ENCODE results near the gene HELZ.

Gene HELZ

GRCh38 chr17:67085406-67085805 lies 159.6 kb downstream of the HELZ start:
- H3K27me3 ChIP-seq (ENCODE audit: control insufficient read depth in 1 of 2, insufficient read depth in 1 of 2, low read length in 2 of 2), result no peaks in the 10 kb centered on the region
- no peak overlapping the region for H2BK5ac ChIP-seq (ENCODE audit: low read depth, low read length, poor library complexity, severe bottlenecking)
- no peak overlapping the region for H3K9ac ChIP-seq (ENCODE audit: low read length)
- WGBS, result no CpG with 5 or more reads among the region's 3 CpGs
- no peak overlapping the region for H3K18ac ChIP-seq (ENCODE audit: low read depth in 1 of 2, low read length in 2 of 2)
- H3K4me1 ChIP-seq (ENCODE audit: control insufficient read depth, insufficient read depth, low read depth, low read length), result no peaks in the 10 kb centered on the region
- no peak overlapping the region for H3K14ac ChIP-seq (ENCODE audit: low read length in 2 of 2)
- H2BK120ac ChIP-seq (ENCODE audit: low read depth, low read length), result no peak overlapping the region
- no peak overlapping the region for H4K91ac ChIP-seq (ENCODE audit: low read length)
- H3K4me3 ChIP-seq (ENCODE audit: insufficient read depth in 1 of 2, low read depth in 1 of 2, low read length in 2 of 2), result no peak overlapping the region
- H2BK12ac ChIP-seq (ENCODE audit: low read length in 2 of 2), result no peak overlapping the region
- H2BK15ac ChIP-seq (ENCODE audit: low read depth, poor library complexity, severe bottlenecking), result no peak overlapping the region
- no peak overlapping the region for H3K23ac ChIP-seq (ENCODE audit: low read length in 2 of 2)
- peaks cover 26% of the 10 kb centered on the region for H3K79me1 ChIP-seq (replicated peaks; ENCODE audit: low read length, poor library complexity, severe bottlenecking)
- H3K4ac ChIP-seq (ENCODE audit: low read depth in 1 of 2, low read length in 2 of 2), result no peak overlapping the region
- H3K36me3 ChIP-seq (ENCODE audit: control insufficient read depth in 1 of 2, insufficient read depth in 2 of 2, low read depth in 1 of 2, low read length in 2 of 2), result peaks cover 12 to 61% of the 10 kb centered on the region in 2 experiments
- no peak overlapping the region for H2AK5ac ChIP-seq (ENCODE audit: low read length, severe bottlenecking)
- no peak overlapping the region for H2AFZ ChIP-seq (ENCODE audit: low read depth, low read length)
- no peaks in the 10 kb centered on the region for H3K9me3 ChIP-seq (ENCODE audit: control insufficient read depth, low read length)
- DNase-seq, result no peak
- H4K8ac ChIP-seq (ENCODE audit: low read length), result no peak overlapping the region
- no peak overlapping the region for H3K4me2 ChIP-seq (ENCODE audit: low read length, poor library complexity, severe bottlenecking)
- H3K27ac ChIP-seq (ENCODE audit: low read length, poor library complexity, severe bottlenecking), result no peak overlapping the region

- no peak overlapping the region for H3K9ac ChIP-seq (ENCODE audit: low read length)
- no peaks in the 10 kb centered on the region for H3K27me3 ChIP-seq (ENCODE audit: control insufficient read depth in 1 of 2, insufficient read depth in 1 of 2, low read length in 2 of 2)
- no peak overlapping the region for H4K8ac ChIP-seq (ENCODE audit: low read length)
- no peak overlapping the region for H2BK15ac ChIP-seq (ENCODE audit: low read depth, poor library complexity, severe bottlenecking)
- H2AK5ac ChIP-seq (ENCODE audit: low read length, severe bottlenecking), result no peak overlapping the region
- peaks cover 3% of the 10 kb centered on the region for H3K4me1 ChIP-seq (ENCODE audit: control insufficient read depth, insufficient read depth, low read depth, low read length)
- H3K9me3 ChIP-seq (ENCODE audit: control insufficient read depth, low read length), result no peaks in the 10 kb centered on the region
- H2AFZ ChIP-seq (ENCODE audit: low read depth, low read length), result no peak overlapping the region
- peaks cover 22% of the 10 kb centered on the region for H3K79me1 ChIP-seq (replicated peaks; ENCODE audit: low read length, poor library complexity, severe bottlenecking)
- H3K4ac ChIP-seq (ENCODE audit: low read depth in 1 of 2, low read length in 2 of 2), result no peak overlapping the region
- H3K4me2 ChIP-seq (ENCODE audit: low read length, poor library complexity, severe bottlenecking), result no peak overlapping the region
- no peak overlapping the region for H3K4me3 ChIP-seq (ENCODE audit: insufficient read depth in 1 of 2, low read depth in 1 of 2, low read length in 2 of 2)
- WGBS, result no CpG with 5 or more reads among the region's 1 CpG
- DNase-seq, result no peak
- H3K18ac ChIP-seq (ENCODE audit: low read depth in 1 of 2, low read length in 2 of 2), result no peak overlapping the region
- no peak overlapping the region for H4K91ac ChIP-seq (ENCODE audit: low read length)
- no peak overlapping the region for H3K14ac ChIP-seq (ENCODE audit: low read length in 2 of 2)
- no peak overlapping the region for H2BK120ac ChIP-seq (ENCODE audit: low read depth, low read length)
- H2BK5ac ChIP-seq (ENCODE audit: low read depth, low read length, poor library complexity, severe bottlenecking), result no peak overlapping the region
- H3K27ac ChIP-seq (ENCODE audit: low read length, poor library complexity, severe bottlenecking), result no peak overlapping the region
- no peak overlapping the region for H2BK12ac ChIP-seq (ENCODE audit: low read length in 2 of 2)
- no peak overlapping the region for H3K23ac ChIP-seq (ENCODE audit: low read length in 2 of 2)
- peaks cover 16 to 57% of the 10 kb centered on the region in 2 experiments for H3K36me3 ChIP-seq (ENCODE audit: control insufficient read depth in 1 of 2, insufficient read depth in 2 of 2, low read depth in 1 of 2, low read length in 2 of 2)
These were observed 162.9 kb downstream of the HELZ start for GRCh38 chr17:67082107-67082506.

- H3K23ac ChIP-seq (ENCODE audit: low read length in 2 of 2), result no peak overlapping the region
- H3K4ac ChIP-seq (ENCODE audit: low read depth in 1 of 2, low read length in 2 of 2), result no peak overlapping the region
- H3K4me2 ChIP-seq (ENCODE audit: low read length, poor library complexity, severe bottlenecking), result no peak overlapping the region
- no peak overlapping the region for H4K8ac ChIP-seq (ENCODE audit: low read length)
- H3K14ac ChIP-seq (ENCODE audit: low read length in 2 of 2), result no peak overlapping the region
- no peak overlapping the region for H2AK5ac ChIP-seq (ENCODE audit: low read length, severe bottlenecking)
- H3K27ac ChIP-seq (ENCODE audit: low read length, poor library complexity, severe bottlenecking), result no peak overlapping the region
- H2AFZ ChIP-seq (ENCODE audit: low read depth, low read length), result no peak overlapping the region
- H3K4me3 ChIP-seq (ENCODE audit: insufficient read depth in 1 of 2, low read depth in 1 of 2, low read length in 2 of 2), result no peak overlapping the region
- no peak overlapping the region for H2BK15ac ChIP-seq (ENCODE audit: low read depth, poor library complexity, severe bottlenecking)
- 100% methylated on average over 1 of the region's 2 CpGs for WGBS
- no peak overlapping the region for H2BK12ac ChIP-seq (ENCODE audit: low read length in 2 of 2)
- H3K4me1 ChIP-seq (ENCODE audit: control insufficient read depth, insufficient read depth, low read depth, low read length), result peaks cover 3% of the 10 kb centered on the region
- no peak overlapping the region for H3K18ac ChIP-seq (ENCODE audit: low read depth in 1 of 2, low read length in 2 of 2)
- H2BK5ac ChIP-seq (ENCODE audit: low read depth, low read length, poor library complexity, severe bottlenecking), result no peak overlapping the region
- H4K91ac ChIP-seq (ENCODE audit: low read length), result no peak overlapping the region
- H3K9ac ChIP-seq (ENCODE audit: low read length), result no peak overlapping the region
- peaks cover 13 to 55% of the 10 kb centered on the region in 2 experiments for H3K36me3 ChIP-seq (ENCODE audit: control insufficient read depth in 1 of 2, insufficient read depth in 2 of 2, low read depth in 1 of 2, low read length in 2 of 2)
- no peaks in the 10 kb centered on the region for H3K27me3 ChIP-seq (ENCODE audit: control insufficient read depth in 1 of 2, insufficient read depth in 1 of 2, low read length in 2 of 2)
- H2BK120ac ChIP-seq (ENCODE audit: low read depth, low read length), result no peak overlapping the region
- H3K79me1 ChIP-seq (replicated peaks; ENCODE audit: low read length, poor library complexity, severe bottlenecking), result peaks cover 21% of the 10 kb centered on the region
- DNase-seq, result no peak
- H3K9me3 ChIP-seq (ENCODE audit: control insufficient read depth, low read length), result no peaks in the 10 kb centered on the region
These were observed 164.2 kb downstream of the HELZ start for GRCh38 chr17:67080804-67081203.

- no peak for DNase-seq
- Histone ChIP-seq H3K4me1 (ENCODE audit: control insufficient read depth, insufficient read depth, low read depth, low read length) (peaks cover 3% of the 10 kb centered on the region), H3K14ac (ENCODE audit: low read length in 2 of 2) (no peak overlapping the region), H3K36me3 (ENCODE audit: control insufficient read depth in 1 of 2, insufficient read depth in 2 of 2, low read depth in 1 of 2, low read length in 2 of 2) (peaks cover 7 to 55% of the 10 kb centered on the region in 2 experiments), H4K91ac (ENCODE audit: low read length) (no peak overlapping the region), H3K4me2 (ENCODE audit: low read length, poor library complexity, severe bottlenecking) (no peak overlapping the region), H3K79me1 (replicated peaks; ENCODE audit: low read length, poor library complexity, severe bottlenecking) (peaks cover 16% of the 10 kb centered on the region), H3K9ac (ENCODE audit: low read length) (no peak overlapping the region), H2AK5ac (ENCODE audit: low read length, severe bottlenecking) (no peak overlapping the region), H2BK15ac (ENCODE audit: low read depth, poor library complexity, severe bottlenecking) (no peak overlapping the region), H3K23ac (ENCODE audit: low read length in 2 of 2) (no peak overlapping the region), H3K9me3 (ENCODE audit: control insufficient read depth, low read length) (no peaks in the 10 kb centered on the region), H4K8ac (ENCODE audit: low read length) (no peak overlapping the region), H3K4ac (ENCODE audit: low read depth in 1 of 2, low read length in 2 of 2) (no peak overlapping the region), H2BK12ac (ENCODE audit: low read length in 2 of 2) (no peak overlapping the region), H3K27me3 (ENCODE audit: control insufficient read depth in 1 of 2, insufficient read depth in 1 of 2, low read length in 2 of 2) (no peaks in the 10 kb centered on the region), H2BK120ac (ENCODE audit: low read depth, low read length) (no peak overlapping the region), H3K27ac (ENCODE audit: low read length, poor library complexity, severe bottlenecking) (no peak overlapping the region), H3K18ac (ENCODE audit: low read depth in 1 of 2, low read length in 2 of 2) (no peak overlapping the region), H2BK5ac (ENCODE audit: low read depth, low read length, poor library complexity, severe bottlenecking) (no peak overlapping the region), H2AFZ (ENCODE audit: low read depth, low read length) (no peak overlapping the region), H3K4me3 (ENCODE audit: insufficient read depth in 1 of 2, low read depth in 1 of 2, low read length in 2 of 2) (no peak overlapping the region)
- 100% methylated on average over 2 of the region's 2 CpGs for WGBS
These were observed 165.5 kb downstream of the HELZ start for GRCh38 chr17:67079491-67079890.

Data from mesenchymal stem cell (in vitro differentiated cells and primary cell).